GM12878 (cell line): ENCODE results near the gene RANBP9. TPM values are rescaled to one million over a fixed set of nuclear protein-coding genes. Genes with fewer than 3 reads are reported as not detected.

Experiments used
- CHD2 ChIP-seq: IDR thresholded peaks from 2 replicates; pipeline ENCODE4 v1.6.1; 2011; ENCODE audit warnings: low read depth, low read length, improper control_type of control experiment, borderline replicate concordance
- CREB1 ChIP-seq: IDR thresholded peaks from 2 replicates; pipeline ENCODE4 v1.6.1; 2012; ENCODE audit warnings: low read depth, mild to moderate bottlenecking, inconsistent platforms
- FOXM1 ChIP-seq: IDR thresholded peaks from 2 replicates; pipeline ENCODE4 v1.6.1; 2012; ENCODE audit warnings: low read depth, mild to moderate bottlenecking, inconsistent platforms, low read length, moderate library complexity
- GATAD2B ChIP-seq: fragments of 450-650 bp; conservative IDR thresholded peaks from 2 replicates; pipeline ENCODE4 v1.6.1; 2017; ENCODE audit warnings: low read depth, mild to moderate bottlenecking, moderate library complexity
- KLF5 ChIP-seq: fragments of 450-650 bp; IDR thresholded peaks from 2 replicates; pipeline ENCODE4 v1.6.1; 2014; ENCODE audit warnings: mild to moderate bottlenecking; ENCODE audit not compliant: partially characterized antibody
- MEF2A ChIP-seq: IDR thresholded peaks from 2 replicates; pipeline ENCODE4 v1.6.1; 2011; ENCODE audit warnings: low read depth, mild to moderate bottlenecking, low read length, moderate library complexity; ENCODE audit not compliant: insufficient read depth
- NBN ChIP-seq: fragments of 450-650 bp; IDR thresholded peaks from 2 replicates; pipeline ENCODE4 v1.6.1; 2016
- NRF1 ChIP-seq: conservative IDR thresholded peaks from 2 replicates; pipeline ENCODE4 v1.6.1; 2011; ENCODE audit warnings: mild to moderate bottlenecking, low read depth, low read length, improper control_type of control experiment
- POLR2AphosphoS5 ChIP-seq: IDR thresholded peaks from 2 replicates; pipeline ENCODE4 v1.6.1; 2011; ENCODE audit warnings: mild to moderate bottlenecking, low read length, inconsistent platforms
- POU2F2 ChIP-seq: IDR thresholded peaks from 3 replicates; pipeline ENCODE4 v1.6.1; 2011; ENCODE audit warnings: low read depth, mild to moderate bottlenecking, low read length, borderline replicate concordance
- RAD21 ChIP-seq: IDR thresholded peaks from 2 replicates; pipeline ENCODE4 v1.6.1; 2011; ENCODE audit warnings: mild to moderate bottlenecking, low read depth, low read length, moderate library complexity; ENCODE audit not compliant: insufficient read depth
- RELA ChIP-seq: fragments of 450-650 bp; IDR thresholded peaks from 2 replicates; pipeline ENCODE4 v1.8.0; 2014; ENCODE audit warnings: borderline replicate concordance; ENCODE audit not compliant: partially characterized antibody
- YY1 ChIP-seq: IDR thresholded peaks from 2 replicates; pipeline ENCODE4 v1.6.1; 2011; ENCODE audit warnings: low read depth, mild to moderate bottlenecking, low read length
- ZNF217 ChIP-seq: fragments of 450-650 bp; IDR thresholded peaks from 2 replicates; pipeline ENCODE4 v1.6.1; 2017; ENCODE audit warnings: antibody characterized with exemption, mild to moderate bottlenecking
- polyA plus RNA-seq, 11 experiments: library from polyadenylated mRNA; depleted of rRNA in 4 of 11; unstranded in 6 of 11; stranded (reverse) in 5 of 11; fragments of >200 nt; fragmentation: Nextera tagmentation in 4 of 11; fragmentation: Illumina TruSeq in 1 of 11; extraction: Ambion mirVana in 4 of 11; extraction: Trizol in 1 of 11; gene quantifications; 1 replicate in 1 of 11; 2 replicates in 10 of 11; pipeline versions ENCODE4 v1.2.1 to v1.2.3, GENCODE V29; 2011 to 2016; ENCODE audit warnings: inconsistent platforms in 2 of 11, missing spikeins in 2 of 11, low read depth in 1 of 11
- total RNA-seq, 4 experiments: library from RNA; depleted of rRNA in 3 of 4; stranded (reverse); fragments of >200 nt in 3 of 4; fragmentation: Illumina TruSeq in 1 of 4; extraction: Trizol in 1 of 4; gene quantifications; 2 replicates each; pipeline versions ENCODE4 v1.2.1 to v1.2.3, GENCODE V29; 2013 to 2021
- TF ChIP-seq, protein P1 (sequence below): fragments of 450-650 bp; IDR thresholded peaks from 2 replicates; pipeline ENCODE4 v1.6.1; 2017; ENCODE audit warnings: mild to moderate bottlenecking, moderate library complexity
- TF ChIP-seq, protein P2 (sequence below): IDR thresholded peaks from 2 replicates; pipeline ENCODE4 v1.6.1; 2012; ENCODE audit warnings: low read length, inconsistent platforms
- TF ChIP-seq, protein P3 (sequence below): IDR thresholded peaks from 2 replicates; pipeline ENCODE4 v1.6.1; 2012; ENCODE audit warnings: improper control_type of control experiment, low read depth, low read length; ENCODE audit not compliant: insufficient replicate concordance

Gene RANBP9
- total and polyA plus RNA-seq, 10 of the 15 experiments (the other 5 are each of a cell fraction or from before 2014, with no cell fraction given) = 3.7 to 43.1 (median 16.2) TPM

DNA sequence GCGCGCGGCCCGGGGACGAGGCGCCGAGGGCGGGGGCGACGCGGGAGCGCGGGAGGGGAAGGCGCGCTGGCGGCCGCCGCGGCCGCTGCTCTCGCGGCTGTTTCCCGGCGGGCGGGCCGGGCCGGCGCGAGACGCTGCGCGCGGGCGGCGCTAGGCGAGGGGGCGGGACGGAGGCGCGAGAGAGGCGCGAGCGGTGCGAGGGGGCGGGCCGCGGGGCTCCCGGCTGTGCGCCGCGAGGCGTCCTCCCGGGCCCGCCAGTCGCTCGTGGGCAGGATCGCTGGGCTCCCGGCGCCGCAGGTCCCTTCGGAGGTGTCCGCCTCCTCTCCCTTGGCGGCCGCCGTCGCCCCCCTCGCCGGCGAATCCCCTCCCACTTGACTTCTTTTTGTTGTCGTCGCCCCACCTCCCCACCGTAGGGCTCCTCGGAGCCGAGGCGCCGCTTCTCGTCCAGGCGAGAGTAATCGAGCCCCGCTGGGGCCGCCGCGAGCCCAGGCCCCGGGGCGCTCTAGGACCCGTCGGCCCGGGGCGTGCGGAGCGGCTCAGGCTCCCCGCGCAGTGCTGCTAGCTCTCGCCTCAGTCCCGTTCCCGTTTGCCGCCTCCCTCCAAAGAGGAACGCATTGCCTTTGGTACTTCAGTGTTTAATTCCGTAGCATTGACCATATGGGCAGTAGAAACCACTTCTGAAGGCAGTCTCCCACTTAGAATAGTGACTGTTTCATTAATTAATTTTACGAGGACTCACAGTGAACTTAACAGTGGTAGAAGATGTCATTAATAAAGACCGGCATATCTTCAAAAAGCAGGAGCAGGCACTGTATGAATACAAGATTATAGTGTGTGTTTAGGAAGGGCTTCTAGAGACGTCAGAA is at the start of gene RANBP9 (continued):
- TF ChIP-seq, protein P1, sequence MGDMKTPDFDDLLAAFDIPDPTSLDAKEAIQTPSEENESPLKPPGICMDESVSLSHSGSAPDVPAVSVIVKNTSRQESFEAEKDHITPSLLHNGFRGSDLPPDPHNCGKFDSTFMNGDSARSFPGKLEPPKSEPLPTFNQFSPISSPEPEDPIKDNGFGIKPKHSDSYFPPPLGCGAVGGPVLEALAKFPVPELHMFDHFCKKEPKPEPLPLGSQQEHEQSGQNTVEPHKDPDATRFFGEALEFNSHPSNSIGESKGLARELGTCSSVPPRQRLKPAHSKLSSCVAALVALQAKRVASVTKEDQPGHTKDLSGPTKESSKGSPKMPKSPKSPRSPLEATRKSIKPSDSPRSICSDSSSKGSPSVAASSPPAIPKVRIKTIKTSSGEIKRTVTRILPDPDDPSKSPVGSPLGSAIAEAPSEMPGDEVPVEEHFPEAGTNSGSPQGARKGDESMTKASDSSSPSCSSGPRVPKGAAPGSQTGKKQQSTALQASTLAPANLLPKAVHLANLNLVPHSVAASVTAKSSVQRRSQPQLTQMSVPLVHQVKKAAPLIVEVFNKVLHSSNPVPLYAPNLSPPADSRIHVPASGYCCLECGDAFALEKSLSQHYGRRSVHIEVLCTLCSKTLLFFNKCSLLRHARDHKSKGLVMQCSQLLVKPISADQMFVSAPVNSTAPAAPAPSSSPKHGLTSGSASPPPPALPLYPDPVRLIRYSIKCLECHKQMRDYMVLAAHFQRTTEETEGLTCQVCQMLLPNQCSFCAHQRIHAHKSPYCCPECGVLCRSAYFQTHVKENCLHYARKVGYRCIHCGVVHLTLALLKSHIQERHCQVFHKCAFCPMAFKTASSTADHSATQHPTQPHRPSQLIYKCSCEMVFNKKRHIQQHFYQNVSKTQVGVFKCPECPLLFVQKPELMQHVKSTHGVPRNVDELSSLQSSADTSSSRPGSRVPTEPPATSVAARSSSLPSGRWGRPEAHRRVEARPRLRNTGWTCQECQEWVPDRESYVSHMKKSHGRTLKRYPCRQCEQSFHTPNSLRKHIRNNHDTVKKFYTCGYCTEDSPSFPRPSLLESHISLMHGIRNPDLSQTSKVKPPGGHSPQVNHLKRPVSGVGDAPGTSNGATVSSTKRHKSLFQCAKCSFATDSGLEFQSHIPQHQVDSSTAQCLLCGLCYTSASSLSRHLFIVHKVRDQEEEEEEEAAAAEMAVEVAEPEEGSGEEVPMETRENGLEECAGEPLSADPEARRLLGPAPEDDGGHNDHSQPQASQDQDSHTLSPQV = no peak
- TF ChIP-seq POU2F2 = 0 out of 3 replicates have a peak, but pooled peaks have one; percentile 12
- TF ChIP-seq, protein P2, sequence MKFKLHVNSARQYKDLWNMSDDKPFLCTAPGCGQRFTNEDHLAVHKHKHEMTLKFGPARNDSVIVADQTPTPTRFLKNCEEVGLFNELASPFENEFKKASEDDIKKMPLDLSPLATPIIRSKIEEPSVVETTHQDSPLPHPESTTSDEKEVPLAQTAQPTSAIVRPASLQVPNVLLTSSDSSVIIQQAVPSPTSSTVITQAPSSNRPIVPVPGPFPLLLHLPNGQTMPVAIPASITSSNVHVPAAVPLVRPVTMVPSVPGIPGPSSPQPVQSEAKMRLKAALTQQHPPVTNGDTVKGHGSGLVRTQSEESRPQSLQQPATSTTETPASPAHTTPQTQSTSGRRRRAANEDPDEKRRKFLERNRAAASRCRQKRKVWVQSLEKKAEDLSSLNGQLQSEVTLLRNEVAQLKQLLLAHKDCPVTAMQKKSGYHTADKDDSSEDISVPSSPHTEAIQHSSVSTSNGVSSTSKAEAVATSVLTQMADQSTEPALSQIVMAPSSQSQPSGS = 0 out of 2 replicates have a peak, but pooled peaks have one; percentile 23
- peak; percentile 89 for TF ChIP-seq KLF5
- TF ChIP-seq NRF1 = no peak
- peak; percentile 66; the same call in 1 of the 2 replicates for TF ChIP-seq CREB1
- peak; percentile 56; the same call in 1 of the 2 replicates for TF ChIP-seq POLR2AphosphoS5
- no peak for TF ChIP-seq ZNF217
- TF ChIP-seq MEF2A = 0 out of 2 replicates have a peak, but pooled peaks have one; percentile 9
- peak; percentile 90 for TF ChIP-seq YY1
- peak; percentile 75 for TF ChIP-seq RELA
- 0 out of 2 replicates have a peak, but pooled peaks have one; percentile 1 for TF ChIP-seq RAD21
- peak; percentile 44 for TF ChIP-seq GATAD2B
- TF ChIP-seq CHD2 = peak; percentile 64
- 0 out of 2 replicates have a peak, but pooled peaks have one; percentile 20 for TF ChIP-seq FOXM1
- peak; percentile 85 for TF ChIP-seq NBN
- TF ChIP-seq, protein P3, sequence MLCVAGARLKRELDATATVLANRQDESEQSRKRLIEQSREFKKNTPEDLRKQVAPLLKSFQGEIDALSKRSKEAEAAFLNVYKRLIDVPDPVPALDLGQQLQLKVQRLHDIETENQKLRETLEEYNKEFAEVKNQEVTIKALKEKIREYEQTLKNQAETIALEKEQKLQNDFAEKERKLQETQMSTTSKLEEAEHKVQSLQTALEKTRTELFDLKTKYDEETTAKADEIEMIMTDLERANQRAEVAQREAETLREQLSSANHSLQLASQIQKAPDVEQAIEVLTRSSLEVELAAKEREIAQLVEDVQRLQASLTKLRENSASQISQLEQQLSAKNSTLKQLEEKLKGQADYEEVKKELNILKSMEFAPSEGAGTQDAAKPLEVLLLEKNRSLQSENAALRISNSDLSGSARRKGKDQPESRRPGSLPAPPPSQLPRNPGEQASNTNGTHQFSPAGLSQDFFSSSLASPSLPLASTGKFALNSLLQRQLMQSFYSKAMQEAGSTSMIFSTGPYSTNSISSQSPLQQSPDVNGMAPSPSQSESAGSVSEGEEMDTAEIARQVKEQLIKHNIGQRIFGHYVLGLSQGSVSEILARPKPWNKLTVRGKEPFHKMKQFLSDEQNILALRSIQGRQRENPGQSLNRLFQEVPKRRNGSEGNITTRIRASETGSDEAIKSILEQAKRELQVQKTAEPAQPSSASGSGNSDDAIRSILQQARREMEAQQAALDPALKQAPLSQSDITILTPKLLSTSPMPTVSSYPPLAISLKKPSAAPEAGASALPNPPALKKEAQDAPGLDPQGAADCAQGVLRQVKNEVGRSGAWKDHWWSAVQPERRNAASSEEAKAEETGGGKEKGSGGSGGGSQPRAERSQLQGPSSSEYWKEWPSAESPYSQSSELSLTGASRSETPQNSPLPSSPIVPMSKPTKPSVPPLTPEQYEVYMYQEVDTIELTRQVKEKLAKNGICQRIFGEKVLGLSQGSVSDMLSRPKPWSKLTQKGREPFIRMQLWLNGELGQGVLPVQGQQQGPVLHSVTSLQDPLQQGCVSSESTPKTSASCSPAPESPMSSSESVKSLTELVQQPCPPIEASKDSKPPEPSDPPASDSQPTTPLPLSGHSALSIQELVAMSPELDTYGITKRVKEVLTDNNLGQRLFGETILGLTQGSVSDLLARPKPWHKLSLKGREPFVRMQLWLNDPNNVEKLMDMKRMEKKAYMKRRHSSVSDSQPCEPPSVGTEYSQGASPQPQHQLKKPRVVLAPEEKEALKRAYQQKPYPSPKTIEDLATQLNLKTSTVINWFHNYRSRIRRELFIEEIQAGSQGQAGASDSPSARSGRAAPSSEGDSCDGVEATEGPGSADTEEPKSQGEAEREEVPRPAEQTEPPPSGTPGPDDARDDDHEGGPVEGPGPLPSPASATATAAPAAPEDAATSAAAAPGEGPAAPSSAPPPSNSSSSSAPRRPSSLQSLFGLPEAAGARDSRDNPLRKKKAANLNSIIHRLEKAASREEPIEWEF = peak; percentile 81
